ENCODE measurements around the gene RANGAP1. TPM values are rescaled to one million over a fixed set of nuclear protein-coding genes. Genes with fewer than 3 reads are reported as not detected.

Gene RANGAP1
- total RNA-seq, 6 donors from 2014 or later: 27.0 to 60.8 (median 52.4) TPM

- Histone ChIP-seq H3K36me3 (peaks cover 17 to 88% (median 67%) of the 10 kb centered on the region in 4 donors), H3K4me1 (peaks cover 0 to 7% (median 0%) of the 10 kb centered on the region in 4 donors), H3K27me3 (no peaks in the 10 kb centered on the region), H3K9me3 (no peaks in the 10 kb centered on the region), H3K4me3 (no peak overlapping the region), H3K27ac (no peak overlapping the region)
- ATAC-seq (ENCODE audit: low FRiP score in 2 of 2) (peak in 1 of 2 donors; percentile 79), DNase-seq (no peak)
- 89 to 96% methylated on average over 18 to 19 of the region's 26 CpGs for WGBS, 2 donors
- TF ChIP-seq POLR2AphosphoS5 (IDR thresholded peaks at IDR 0.05): no peak
- no peak for TF ChIP-seq CTCF (IDR thresholded peaks at IDR 0.05)
- no peak for TF ChIP-seq POLR2A (IDR thresholded peaks at IDR 0.05)
- TF ChIP-seq EP300 (IDR thresholded peaks at IDR 0.05): no peak
Measured at GRCh38 chr22:41226723-41227655, 59.0 kb downstream of the RANGAP1 start.

GRCh38 chr22:41223535-41223934 is 62.5 kb downstream of the RANGAP1 start:
- peaks cover 21 to 92% (median 77%) of the 10 kb centered on the region in 4 donors for H3K36me3 ChIP-seq
- no peak overlapping the region for H3K27ac ChIP-seq
- 89 to 93% methylated on average over 5 to 7 of the region's 7 CpGs for WGBS, 2 donors
- no peak for DNase-seq
- H3K4me3 ChIP-seq: no peak overlapping the region
- H3K4me1 ChIP-seq: no peaks in the 10 kb centered on the region
- ATAC-seq (ENCODE audit: low FRiP score in 2 of 2): no peak
- TF ChIP-seq POLR2AphosphoS5 (IDR thresholded peaks at IDR 0.05) (no peak), CTCF (IDR thresholded peaks at IDR 0.05) (no peak), POLR2A (IDR thresholded peaks at IDR 0.05) (no peak), EP300 (IDR thresholded peaks at IDR 0.05) (no peak)
- H3K9me3 ChIP-seq: no peaks in the 10 kb centered on the region
- H3K27me3 ChIP-seq: no peaks in the 10 kb centered on the region

GRCh38 chr22:41222846-41223507 is 63.0 kb downstream of the RANGAP1 start:
- DNase-seq: no peak
- TF ChIP-seq POLR2AphosphoS5 (IDR thresholded peaks at IDR 0.05) (no peak), EP300 (IDR thresholded peaks at IDR 0.05) (no peak)
- H3K4me1 ChIP-seq: peaks cover 4 to 6% (median 5%) of the 10 kb centered on the region in 4 donors
- H3K4me3 ChIP-seq: no peak overlapping the region
- H3K9me3 ChIP-seq: no peaks in the 10 kb centered on the region
- no peak for ATAC-seq (ENCODE audit: low FRiP score in 2 of 2)
- H3K27me3 ChIP-seq: no peaks in the 10 kb centered on the region
- H3K27ac ChIP-seq: no peak overlapping the region
- H3K36me3 ChIP-seq: peaks cover 21 to 87% (median 73%) of the 10 kb centered on the region in 4 donors
- WGBS, 2 donors: 86 to 91% methylated on average over 7 to 9 of the region's 9 CpGs

DNA sequence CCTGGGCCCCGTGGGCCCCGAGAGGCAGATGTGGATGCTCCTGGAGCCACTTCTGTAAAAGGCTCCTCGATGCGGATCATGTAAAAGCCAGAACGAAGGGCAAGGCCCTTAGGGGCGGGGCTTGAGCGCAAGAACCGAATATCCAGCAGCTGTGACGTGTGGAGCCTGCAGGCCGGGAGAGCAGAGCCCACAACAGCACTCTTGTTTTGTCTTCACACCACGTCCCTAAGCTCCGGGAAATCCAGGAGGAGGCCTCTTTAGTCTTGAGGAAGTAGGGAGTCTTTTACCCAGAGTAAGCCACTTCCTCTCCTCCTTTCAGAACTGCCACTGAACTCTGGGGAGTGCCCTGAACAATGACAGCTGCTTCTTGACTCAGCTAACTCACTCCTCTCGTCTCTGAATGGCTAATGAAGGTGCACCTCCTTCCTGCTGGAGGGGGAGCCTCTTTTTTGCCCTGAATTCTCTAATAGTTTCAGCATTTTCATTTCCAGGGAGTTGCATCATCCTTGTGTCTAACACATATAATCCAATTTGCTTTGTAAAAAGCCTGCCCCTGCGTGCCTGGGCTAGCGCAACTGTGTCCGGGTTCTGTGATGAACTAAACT is 68.3 kb downstream of the RANGAP1 start:
- Histone ChIP-seq H3K9me3 (no peaks in the 10 kb centered on the region), H3K36me3 (peaks cover 10 to 61% (median 35%) of the 10 kb centered on the region in 4 donors), H3K4me3 (peak overlapping the region in 3 of 4 donors; percentile 4 to 25 (median 25)), H3K4me1 (peaks cover 20 to 24% (median 21%) of the 10 kb centered on the region in 4 donors), H3K27me3 (no peaks in the 10 kb centered on the region), H3K27ac (peak overlapping the region; percentile 73 to 88 (median 78))
- ATAC-seq (ENCODE audit: low FRiP score in 2 of 2) (peak; percentile 93 to 94), DNase-seq (peak in 1 of 2 donors; percentile 83)
- 14 to 15% methylated on average over 16 of the region's 16 CpGs for WGBS, 2 donors
- TF ChIP-seq POLR2A (IDR thresholded peaks at IDR 0.05): peak in 2 of 4 donors; percentile 14 to 44
- no peak for TF ChIP-seq CTCF (IDR thresholded peaks at IDR 0.05)
- peak; percentile 47 to 52 for TF ChIP-seq POLR2AphosphoS5 (IDR thresholded peaks at IDR 0.05)
- no peak for TF ChIP-seq EP300 (IDR thresholded peaks at IDR 0.05)
